HG03354 (cell line): ENCODE measurements around the gene REEP1.
"Not testable (repeated sequence)": the region's sequence is repeated elsewhere in the genome, so short reads cannot be mapped to it uniquely, and the experiment has no call there.

Experiments
- ATAC-seq: cut with Tn5 transposase; IDR thresholded peaks from one replicate; pipeline ENCODE4 v1.9.1; 2021; ENCODE audit warnings: mild to moderate bottlenecking; ENCODE audit not compliant: unreplicated experiment, poor library complexity, severe bottlenecking

The REEP1 gene

GRCh38 chr2:86253424-86253823, 84.0 kb downstream of the REEP1 start:
- ATAC-seq = no peak

DNA sequence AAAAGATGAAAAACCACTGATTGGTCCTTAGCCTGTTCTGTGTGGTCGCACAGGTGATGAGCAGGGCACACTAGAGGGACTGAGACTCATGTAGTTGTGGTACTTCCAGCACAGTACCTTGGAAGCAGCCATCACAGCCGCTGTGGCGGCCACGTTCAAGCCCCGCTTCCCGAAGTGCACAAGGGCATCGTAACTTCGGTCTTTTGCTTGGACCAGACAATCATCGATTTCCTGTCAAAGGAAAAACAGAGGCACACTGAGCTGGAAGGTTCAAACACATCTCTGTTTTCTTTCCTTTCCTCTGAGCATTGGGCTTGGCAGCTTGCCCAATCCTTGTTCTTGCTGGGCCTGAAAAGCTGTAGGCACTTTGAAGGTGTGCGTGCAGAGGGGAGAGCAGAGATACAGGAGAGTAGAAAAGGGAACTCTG, 85.6 kb downstream of the REEP1 start:
- ATAC-seq = no peak

- peak; percentile 79 for ATAC-seq
Measured at GRCh38 chr2:86249579-86250391, 87.6 kb downstream of the REEP1 start.

DNA sequence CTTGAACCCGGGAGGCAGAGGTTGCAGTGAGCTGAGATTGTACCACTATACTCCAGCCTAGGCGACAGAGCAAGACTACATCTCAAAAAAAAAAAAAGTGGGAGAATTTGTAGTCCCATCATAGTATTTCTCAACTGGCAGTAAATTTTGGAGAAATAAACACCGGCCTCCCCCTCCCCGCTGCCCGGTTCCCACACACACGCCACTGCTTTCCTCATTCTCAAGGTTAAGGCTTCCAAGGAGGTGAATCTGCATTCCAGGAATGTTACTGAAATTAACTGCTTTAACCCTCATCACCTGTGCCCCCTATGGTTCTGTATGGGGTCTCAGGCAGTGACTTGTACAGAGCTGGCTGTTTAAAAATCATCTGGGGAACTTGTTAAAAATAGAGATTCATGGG, 88.2 kb downstream of the REEP1 start:
- ATAC-seq = no peak

DNA sequence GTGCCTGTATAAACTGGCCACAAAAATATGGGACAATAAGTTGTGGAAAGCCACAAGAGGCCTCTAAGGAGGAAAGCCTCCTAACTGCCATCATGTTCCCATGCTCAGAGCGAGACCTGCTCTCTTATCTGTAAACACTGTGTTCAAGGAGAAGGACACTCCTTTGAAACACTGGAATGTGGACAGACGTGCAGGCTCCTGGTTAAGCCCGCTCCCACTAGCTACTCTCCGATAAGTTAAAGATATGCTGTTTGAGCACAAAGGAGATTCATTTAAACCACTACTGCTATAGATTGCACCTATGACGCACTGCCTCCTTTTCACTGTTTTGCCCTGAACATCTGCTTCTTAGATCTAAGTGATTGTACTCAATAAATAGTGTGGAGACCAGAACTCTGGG, 92.2 kb downstream of the REEP1 start:
- ATAC-seq = not testable (repeated sequence)

DNA sequence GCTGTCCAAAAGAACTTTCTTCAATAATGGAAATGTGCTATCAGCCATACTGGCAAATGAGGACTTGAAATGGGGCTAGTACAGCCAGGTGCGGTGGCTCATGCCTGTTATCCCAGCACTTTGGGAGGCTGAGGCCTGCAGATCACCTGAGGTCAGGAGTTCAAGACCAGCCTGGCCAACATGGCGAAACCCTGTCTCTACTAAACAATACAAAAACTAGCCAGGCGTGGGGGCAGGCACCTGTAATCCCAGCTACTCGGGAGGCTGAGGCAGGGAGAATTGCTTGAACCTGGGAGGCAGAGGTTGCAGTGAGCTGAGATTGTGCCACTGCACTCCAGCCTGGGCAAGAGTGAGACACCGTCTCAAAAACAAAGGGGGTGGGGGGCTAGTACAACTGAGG, 92.6 kb downstream of the REEP1 start:
- ATAC-seq = not testable (repeated sequence)

GRCh38 chr2:86243950-86244733, 93.3 kb downstream of the REEP1 start:
- peak; percentile 54 for ATAC-seq

GRCh38 chr2:86243272-86243671, 94.2 kb downstream of the REEP1 start:
- no peak for ATAC-seq

- ATAC-seq = no peak
Measured at GRCh38 chr2:86241611-86242010, 95.8 kb downstream of the REEP1 start.

DNA sequence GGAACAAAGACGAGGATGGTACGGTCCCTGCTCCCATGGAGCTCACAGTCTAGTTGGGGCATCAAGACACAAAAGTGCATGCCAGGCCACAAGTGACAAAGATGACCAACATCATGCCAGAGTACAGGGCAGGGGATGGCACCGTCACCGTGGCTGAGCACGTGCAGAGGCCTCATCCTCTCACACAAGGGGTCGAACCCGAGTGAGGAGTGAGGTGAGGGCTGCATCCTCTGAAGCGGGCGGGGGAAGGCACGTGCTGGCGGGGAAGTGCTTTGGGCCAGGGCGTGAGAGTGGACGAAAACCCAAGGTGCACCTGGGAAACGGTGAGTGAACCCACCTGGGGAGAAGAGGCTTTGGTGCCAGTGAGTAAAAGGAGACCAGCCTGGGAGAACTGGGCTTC, 97.2 kb downstream of the REEP1 start:
- ATAC-seq = no peak

- no peak for ATAC-seq
Measured at GRCh38 chr2:86239745-86240144, 97.7 kb downstream of the REEP1 start.

- no peak for ATAC-seq
Measured at GRCh38 chr2:86239326-86239725, 98.1 kb downstream of the REEP1 start.

- ATAC-seq = peak; percentile 91
Measured at GRCh38 chr2:86238354-86238753, 99.1 kb downstream of the REEP1 start.

GRCh38 chr2:86237172-86237571, 100.3 kb downstream of the REEP1 start:
- ATAC-seq = peak; percentile 38

- no peak for ATAC-seq
Measured at GRCh38 chr2:86235196-86235980, 102.0 kb downstream of the REEP1 start.

DNA sequence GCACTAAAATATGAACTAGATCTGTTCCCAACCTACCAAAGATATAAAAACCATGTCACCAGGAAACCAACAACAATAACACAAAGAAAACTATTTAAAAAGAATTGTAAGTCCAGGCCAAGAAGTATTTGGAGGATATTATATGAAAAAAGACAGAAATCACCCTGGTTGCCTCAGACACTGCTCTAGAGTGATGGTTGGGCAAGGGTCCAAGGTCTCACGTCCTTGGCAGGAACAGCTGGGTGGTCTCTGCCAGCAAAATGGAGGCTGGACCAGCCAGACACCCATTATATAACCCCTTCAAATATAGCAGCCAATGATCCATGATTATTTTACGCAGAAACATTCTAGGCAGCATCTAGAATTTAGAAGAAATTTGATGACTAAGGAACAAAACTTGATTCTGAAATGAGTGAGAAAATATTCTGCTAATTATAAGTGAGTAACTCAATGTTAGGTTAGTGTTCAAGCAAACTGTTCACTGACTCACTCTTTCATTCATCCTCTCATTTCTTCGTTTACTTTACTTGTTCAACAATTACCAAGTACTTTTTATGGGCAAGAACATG, 102.8 kb downstream of the REEP1 start:
- no peak for ATAC-seq

GRCh38 chr2:86233436-86233835, 104.0 kb downstream of the REEP1 start:
- no peak for ATAC-seq

GRCh38 chr2:86232910-86233309, 104.5 kb downstream of the REEP1 start:
- no peak for ATAC-seq

DNA sequence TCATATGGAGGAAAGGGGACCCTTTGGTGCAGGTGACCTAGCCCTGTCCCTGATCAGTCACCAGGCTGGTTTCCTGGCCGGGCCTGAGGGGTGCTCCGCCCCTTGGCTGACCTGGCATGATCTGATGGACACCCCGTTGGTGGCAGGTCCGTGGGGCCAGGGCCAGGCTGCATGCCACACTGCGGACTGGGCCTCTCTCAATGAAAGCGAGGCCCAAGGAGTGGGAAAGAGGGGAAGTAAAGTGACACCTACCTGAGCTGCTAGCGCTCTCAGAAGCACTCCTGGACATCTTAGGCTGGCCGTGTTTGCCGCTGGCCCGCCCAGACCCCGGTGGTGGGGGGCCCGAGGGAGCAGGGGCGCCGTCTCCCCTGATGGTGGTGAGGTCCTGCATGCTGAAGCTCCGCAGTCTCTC, 105.0 kb downstream of the REEP1 start:
- ATAC-seq = no peak
